GM18861 (cell line): Measurements from ENCODE around the gene GLRB.
"Not testable (repeated sequence)": the region's sequence is repeated elsewhere in the genome, so short reads cannot be mapped to it uniquely, and the experiment has no call there.

Experiments used
- ATAC-seq: cut with Tn5 transposase; IDR thresholded peaks from one replicate; pipeline ENCODE4 v1.9.1; 2021; ENCODE audit not compliant: unreplicated experiment

The GLRB gene

GRCh38 chr4:157075811-157076577, at the start of gene GLRB:
GLRB (plus strand) TSS chr4:157076150; CDS start chr4:157078025, 1,875 bp downstream.
- ATAC-seq, result no peak

GRCh38 chr4:157035471-157035870, 40.5 kb upstream of the GLRB start:
- no peak for ATAC-seq

DNA sequence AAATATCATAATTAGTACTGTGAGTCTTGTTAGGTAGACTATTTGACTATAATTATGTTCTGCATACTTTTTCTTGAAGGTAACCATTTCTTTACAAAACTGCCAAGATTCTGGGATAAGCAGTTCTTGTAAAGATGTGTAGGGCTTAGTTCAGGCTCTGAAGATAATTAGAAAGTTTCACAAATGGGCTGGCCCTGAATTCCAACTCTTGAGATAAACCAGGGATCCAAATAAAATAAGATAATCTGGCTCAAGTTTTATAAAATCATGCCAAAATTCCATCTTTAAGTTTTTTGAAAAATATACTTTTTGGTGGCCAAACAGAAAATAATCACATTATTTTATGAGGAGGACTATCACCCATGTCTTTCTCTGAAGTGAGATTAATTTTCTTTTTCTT, 35.5 kb upstream of the GLRB start:
- no peak for ATAC-seq

- no peak for ATAC-seq
Measured at GRCh38 chr4:157043131-157043530, 32.8 kb upstream of the GLRB start.

DNA sequence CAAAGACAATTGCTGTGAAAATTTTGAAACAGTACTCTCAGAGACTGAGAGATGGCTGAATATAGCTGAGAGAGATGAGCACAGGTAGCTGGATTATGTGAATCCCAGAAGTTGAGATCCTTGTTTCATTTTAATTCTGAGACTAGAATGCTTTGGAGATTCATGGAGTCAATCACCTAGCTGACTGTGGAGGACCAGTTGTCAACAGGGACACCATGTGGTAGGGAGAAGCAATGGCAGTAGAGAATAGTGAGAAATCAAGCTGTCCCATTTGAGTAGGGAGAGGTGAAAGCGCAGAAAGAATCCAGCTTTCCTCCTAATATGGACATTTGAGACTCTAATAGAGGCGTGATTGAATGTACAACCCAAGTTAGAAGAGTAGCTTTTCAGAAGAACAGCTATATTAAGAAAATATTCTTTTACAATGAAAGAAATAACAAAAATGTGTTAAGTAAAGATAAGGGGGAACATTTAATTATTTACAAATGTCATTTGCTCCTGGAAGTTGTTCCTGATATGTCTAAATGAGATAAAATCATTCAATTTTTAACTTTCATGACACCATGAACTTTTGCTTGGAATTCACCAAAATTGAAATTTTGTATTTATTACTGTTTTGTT, 30.3 kb upstream of the GLRB start:
- peak; percentile 91 for ATAC-seq

DNA sequence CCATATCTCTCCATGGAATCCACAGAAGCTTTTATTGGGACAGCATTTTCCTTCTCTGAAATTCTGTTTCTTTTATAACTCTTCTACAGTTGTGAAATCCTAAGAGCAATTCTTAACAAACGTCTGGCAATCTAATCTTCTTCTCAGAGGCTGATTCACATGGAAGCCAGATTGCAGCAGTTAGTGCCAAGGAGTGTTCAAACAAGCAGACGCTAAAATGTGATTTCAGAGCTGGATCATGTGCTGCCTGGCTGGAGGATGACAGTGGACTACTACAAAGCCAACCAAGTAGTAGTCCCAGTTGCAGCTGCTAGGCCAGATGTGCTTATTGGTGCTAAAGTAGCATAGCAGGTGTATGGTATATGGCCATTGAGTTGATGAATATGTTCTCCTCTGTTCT, 27.7 kb upstream of the GLRB start:
- no peak for ATAC-seq

DNA sequence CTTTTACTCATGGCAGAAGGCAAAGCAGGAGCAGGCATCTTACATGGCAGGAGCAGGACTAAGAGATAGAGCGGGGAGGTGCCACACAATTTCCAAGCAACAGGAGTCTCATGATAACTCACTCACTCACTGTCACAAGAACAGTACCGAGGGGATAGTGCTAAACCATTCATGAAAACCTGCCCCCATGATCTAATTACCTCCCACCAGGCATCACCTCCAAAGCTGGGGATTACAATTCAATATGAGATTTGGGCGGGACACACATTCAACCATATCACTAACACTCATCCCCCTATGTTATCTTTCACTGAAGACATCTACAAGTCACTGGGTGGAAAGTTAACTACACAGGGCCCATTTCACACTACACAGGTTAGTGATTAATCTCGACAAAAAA, 25.4 kb upstream of the GLRB start:
- no peak for ATAC-seq

DNA sequence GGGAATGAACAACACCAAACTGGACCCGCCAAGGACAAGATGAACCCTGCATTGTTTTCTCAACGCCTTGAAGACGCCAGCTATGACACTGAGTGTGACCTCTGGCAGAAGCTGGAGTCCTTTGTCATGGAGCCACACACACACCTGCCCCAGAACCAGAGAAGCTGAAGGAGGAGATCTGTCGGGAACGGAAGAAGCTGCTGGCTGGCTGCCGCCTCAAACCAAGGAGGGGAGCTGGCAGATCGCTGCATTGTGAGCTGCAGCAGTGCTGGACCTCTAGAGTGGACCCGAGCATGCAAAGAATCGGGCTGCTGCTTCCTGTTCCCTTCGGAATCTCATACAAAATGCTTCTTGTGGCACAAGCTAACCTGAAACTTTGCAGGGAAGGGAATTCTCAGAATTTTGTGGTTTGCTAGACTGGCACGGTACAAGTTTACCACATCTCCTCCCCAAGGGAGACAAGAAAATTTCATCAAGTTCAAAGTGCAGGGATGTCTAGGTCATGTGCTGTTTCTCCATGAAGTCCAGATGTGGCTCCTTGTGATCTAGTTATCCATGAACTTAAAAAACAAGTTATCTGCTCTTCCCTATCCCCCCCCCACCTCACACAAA, 23.4 kb upstream of the GLRB start:
- ATAC-seq, result no peak

DNA sequence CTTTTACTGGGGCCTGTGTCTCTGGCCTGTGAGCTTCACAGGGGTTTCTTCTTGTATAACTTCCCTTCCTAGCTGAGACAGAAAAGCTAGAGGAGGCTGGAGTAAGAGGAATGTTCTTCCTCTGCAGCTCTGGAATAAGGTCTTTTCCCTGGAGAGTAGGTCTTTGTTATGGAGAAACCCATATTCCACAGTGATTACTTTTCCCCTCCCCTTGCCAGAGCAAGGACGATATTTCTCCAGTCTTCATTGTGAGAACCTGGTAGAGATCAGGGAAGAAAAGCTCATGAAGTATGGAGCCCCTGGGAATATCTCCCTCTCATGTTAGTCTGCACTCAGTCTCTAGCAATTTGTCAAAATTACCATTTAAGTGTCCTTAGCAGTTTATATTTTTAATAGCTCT, 18.7 kb upstream of the GLRB start:
- no peak for ATAC-seq

DNA sequence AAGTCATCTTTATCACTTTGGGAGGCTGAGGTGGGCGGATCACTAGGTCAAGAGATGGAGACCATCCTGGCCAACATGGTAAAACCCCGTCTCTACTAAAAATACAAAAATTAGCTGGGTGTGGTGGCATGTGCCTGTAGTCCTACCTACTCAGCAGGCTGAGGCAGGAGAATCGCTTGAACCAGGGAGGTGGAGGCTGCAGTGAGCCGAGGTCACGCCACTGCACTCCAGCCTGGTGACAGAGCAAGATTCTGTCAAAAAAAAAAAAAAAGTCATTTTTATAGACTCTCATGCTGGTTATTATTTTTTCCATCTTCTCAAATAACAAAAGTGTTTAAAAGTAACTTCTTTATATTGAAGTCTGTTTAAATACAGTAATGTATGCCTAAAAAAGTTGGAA, 17.1 kb upstream of the GLRB start:
- not testable (repeated sequence) for ATAC-seq

DNA sequence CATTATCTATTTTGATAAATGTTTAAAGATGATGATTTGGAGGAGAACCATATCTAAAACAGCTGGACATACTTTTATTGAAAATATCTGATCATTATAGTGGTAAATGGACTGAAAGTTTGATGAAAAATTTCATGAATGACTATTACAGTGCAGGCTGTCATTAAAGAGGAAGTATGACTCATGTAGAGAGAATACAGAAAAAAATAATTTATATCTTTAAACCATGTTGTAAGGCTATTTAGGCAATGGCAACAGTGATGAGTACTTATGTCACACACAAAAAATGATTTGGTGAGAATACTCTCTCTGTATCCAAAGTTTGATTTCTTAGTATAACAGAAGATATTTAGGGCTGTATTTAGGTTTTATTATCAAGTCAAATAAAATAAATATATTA, 3.9 kb upstream of the GLRB start:
- ATAC-seq, result no peak

- no peak for ATAC-seq
Measured at GRCh38 chr4:157075401-157075800, 549 bp upstream of the GLRB start.

GRCh38 chr4:157076578-157076947, 613 bp downstream of the GLRB start:
- no peak for ATAC-seq

GRCh38 chr4:157079441-157079840, 3.5 kb downstream of the GLRB start:
- ATAC-seq, result no peak

DNA sequence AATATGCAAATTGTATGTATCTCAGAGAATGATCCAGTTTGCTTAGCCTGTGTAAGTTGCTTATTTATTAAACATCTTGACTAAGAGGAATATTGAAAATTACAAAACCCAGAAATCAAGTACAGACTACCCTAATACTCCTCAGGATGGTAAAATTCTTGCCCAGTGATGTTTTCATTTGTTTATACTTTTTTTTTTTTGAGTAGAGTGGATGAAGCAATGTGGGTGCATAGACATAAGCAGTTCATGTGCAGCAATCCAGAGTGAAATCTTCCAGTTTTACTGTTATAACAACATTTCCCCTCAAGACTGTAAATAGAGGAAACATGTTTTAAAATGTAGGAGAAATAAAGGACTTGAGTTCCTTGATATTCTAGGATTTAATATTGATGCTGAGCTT, 4.7 kb downstream of the GLRB start:
- no peak for ATAC-seq

GRCh38 chr4:157095716-157096115, 19.8 kb downstream of the GLRB start:
- ATAC-seq, result no peak

GRCh38 chr4:157096439-157096838, 20.5 kb downstream of the GLRB start:
- no peak for ATAC-seq

- ATAC-seq, result no peak
Measured at GRCh38 chr4:157099506-157099905, 23.6 kb downstream of the GLRB start.

GRCh38 chr4:157104541-157104940, 28.6 kb downstream of the GLRB start:
- ATAC-seq, result no peak

- ATAC-seq, result no peak
Measured at GRCh38 chr4:157114671-157115070, 38.7 kb downstream of the GLRB start.

DNA sequence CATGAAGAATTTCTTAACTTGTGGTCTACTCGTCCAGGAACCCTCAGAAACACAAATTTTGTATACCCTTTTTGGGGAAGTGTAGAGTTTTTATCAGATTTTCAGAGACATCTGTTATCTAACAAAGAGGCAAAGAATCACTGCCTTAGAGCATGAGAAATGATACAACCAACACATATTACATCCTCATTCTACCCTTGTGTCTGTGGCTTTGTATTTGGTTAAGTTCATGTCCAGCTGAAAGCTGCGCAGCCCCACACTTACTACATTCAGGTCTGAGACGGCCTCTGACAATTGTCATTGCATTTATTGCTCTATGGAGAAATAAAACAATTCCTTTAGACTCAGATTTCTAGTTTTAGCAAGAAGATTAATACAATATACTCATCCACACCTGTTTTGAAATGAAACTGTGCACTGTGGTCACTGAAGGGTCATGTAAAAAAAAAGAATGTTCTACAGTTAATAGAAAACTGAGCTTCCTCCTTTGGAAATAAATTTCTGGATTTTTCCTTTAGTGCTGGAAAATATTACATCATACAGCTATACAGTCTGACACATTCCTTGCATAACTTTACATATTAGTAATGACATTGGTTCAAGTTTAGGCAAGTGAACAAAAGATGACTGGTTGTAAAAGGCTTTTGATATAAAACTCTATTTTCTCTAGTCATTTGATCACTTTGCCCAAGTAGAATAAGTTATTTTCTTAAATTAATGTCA, 39.8 kb downstream of the GLRB start:
- no peak for ATAC-seq

DNA sequence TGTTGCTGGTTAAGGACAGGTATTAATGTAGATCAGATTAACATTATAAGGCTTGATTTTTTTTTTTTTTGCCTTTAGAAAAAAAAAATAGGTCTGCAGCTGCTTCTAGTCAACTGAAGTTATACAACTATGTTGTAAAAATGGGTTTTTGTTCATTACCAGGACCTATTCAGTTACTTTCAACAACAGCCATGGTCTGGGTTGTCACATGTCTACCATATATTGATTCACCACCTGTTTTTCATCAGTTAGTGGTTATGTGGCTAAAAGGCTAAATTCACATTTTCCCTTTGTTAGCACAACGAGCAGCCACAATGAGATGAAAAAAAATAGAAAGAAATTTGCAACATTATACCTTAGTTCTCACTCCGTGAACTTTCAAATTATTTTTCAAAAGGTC, 45.5 kb downstream of the GLRB start:
- ATAC-seq, result no peak
